Fibroblast of lung (primary cell): ENCODE data around the gene LCLAT1. TPM values are rescaled to one million over a fixed set of nuclear protein-coding genes. Genes with fewer than 3 reads are reported as not detected.

Experiments used
- DNase-seq, 2 donors: peaks; one replicate each; pipeline versions ENCODE4 v3.0.0 to v3.0.0-alpha.2; 2010; ENCODE audit warnings: low read depth in 2 of 2
- H2AFZ ChIP-seq: 2 replicates; pipeline ENCODE4 v1.5.1; 2012; ENCODE audit warnings: low read length, control low read depth, inconsistent platforms
- H3K27ac ChIP-seq: 2 replicates; pipeline ENCODE4 v1.5.1; 2011; ENCODE audit warnings: low read length, control low read depth; ENCODE audit not compliant: insufficient read depth
- H3K27me3 ChIP-seq: 2 replicates; pipeline ENCODE4 v1.5.1; 2011; ENCODE audit warnings: mild to moderate bottlenecking, low read length; ENCODE audit not compliant: control insufficient read depth, insufficient read depth
- H3K36me3 ChIP-seq: 2 replicates; pipeline ENCODE4 v1.5.1; 2011; ENCODE audit warnings: low read length; ENCODE audit not compliant: control insufficient read depth, insufficient read depth
- H3K4me1 ChIP-seq: 2 replicates; pipeline ENCODE4 v1.5.1; 2011; ENCODE audit warnings: low read length; ENCODE audit not compliant: control insufficient read depth, insufficient read depth; ENCODE audit errors: extremely low read depth
- H3K4me2 ChIP-seq: 2 replicates; pipeline ENCODE4 v1.5.1; 2011; ENCODE audit warnings: low read length, control low read depth; ENCODE audit not compliant: insufficient read depth; ENCODE audit errors: extremely low read depth
- H3K4me3 ChIP-seq, 4 experiments: fragments of 200-600 bp in 1 of 4; sonication (generic) in 1 of 4; replicated peaks in 1 of 4; 2 replicates each; pipeline ENCODE4 v1.5.1; 2011 to 2016; ENCODE audit warnings: low read length in 4 of 4, low read depth in 3 of 4, mild to moderate bottlenecking in 3 of 4, control low read depth in 2 of 4, inconsistent platforms in 1 of 4, mixed read lengths in 1 of 4; ENCODE audit not compliant: insufficient read depth in 1 of 4; ENCODE audit errors: control extremely low read depth in 1 of 4
- H3K79me2 ChIP-seq: 2 replicates; pipeline ENCODE4 v1.5.1; 2012; ENCODE audit warnings: mild to moderate bottlenecking, low read length, inconsistent platforms; ENCODE audit not compliant: control insufficient read depth, insufficient read depth
- H3K9ac ChIP-seq: 2 replicates; pipeline ENCODE4 v1.5.1; 2011; ENCODE audit warnings: mild to moderate bottlenecking, low read length, control low read depth; ENCODE audit not compliant: insufficient read depth
- H3K9me3 ChIP-seq: 2 replicates; pipeline ENCODE4 v1.5.1; 2012; ENCODE audit warnings: low read depth, low read length; ENCODE audit not compliant: control insufficient read depth, insufficient read depth
- H4K20me1 ChIP-seq: 2 replicates; pipeline ENCODE4 v1.5.1; 2011; ENCODE audit warnings: low read length; ENCODE audit not compliant: control insufficient read depth, insufficient read depth; ENCODE audit errors: extremely low read depth
- CTCF ChIP-seq, 2 donors: IDR thresholded peaks in 1 of 2; conservative IDR thresholded peaks in 1 of 2; 1 replicate in 1 of 2; 2 replicates in 1 of 2; pipeline ENCODE4 v1.5.1; 2011 to 2012; ENCODE audit warnings: low read length in 2 of 2, control low read depth in 1 of 2, inconsistent platforms in 1 of 2, low read depth in 1 of 2, mild to moderate bottlenecking in 1 of 2
- EZH2 ChIP-seq: IDR thresholded peaks from 2 replicates; pipeline ENCODE4 v1.5.1; 2012; ENCODE audit warnings: low read length, control low read depth, mild to moderate bottlenecking; ENCODE audit errors: missing control alignments
- polyA plus RNA-seq, 2 donors: library from polyadenylated mRNA; depleted of rRNA in 1 of 2; stranded (reverse) in 1 of 2; unstranded in 1 of 2; fragments of >200 nt; gene quantifications; 2 replicates each; pipeline ENCODE4 v1.2.1, GENCODE V29; 2011 to 2012; ENCODE audit warnings: missing spikeins in 1 of 2
- total RNA-seq: library from RNA; depleted of rRNA; stranded (reverse); fragments of >200 nt; gene quantifications from 2 replicates; pipeline ENCODE4 v1.2.1, GENCODE V29; 2014

Gene LCLAT1
- total and polyA plus RNA-seq, 2 donors (not counting 1 experiment from before 2014, with no cell fraction given) = 43.3 to 45.9 TPM

- no peaks in the 10 kb centered on the region for H3K36me3 ChIP-seq
- no peaks in the 10 kb centered on the region for H3K27me3 ChIP-seq
- H3K4me1 ChIP-seq = peaks cover 21% of the 10 kb centered on the region
- H3K79me2 ChIP-seq = no peaks in the 10 kb centered on the region
- no peak overlapping the region for H2AFZ ChIP-seq
- no peak overlapping the region for H3K9ac ChIP-seq
- no peaks in the 10 kb centered on the region for H3K9me3 ChIP-seq
- peak overlapping the region; percentile 5 for H3K4me2 ChIP-seq
- no peak for DNase-seq
- H3K4me3 ChIP-seq = no peak overlapping the region
- H4K20me1 ChIP-seq = no peaks in the 10 kb centered on the region
- peak overlapping the region; percentile 58 for H3K27ac ChIP-seq
- no peak for TF ChIP-seq CTCF (conservative IDR thresholded peaks at IDR 0.05 in 1 of 2, IDR thresholded peaks at IDR 0.05 in 1 of 2; ENCODE audit: low read depth in 1 of 2, low read length in 2 of 2)
- no peak for TF ChIP-seq EZH2
Observed at GRCh38 chr2:30421026-30421603, 25.9 kb upstream of the LCLAT1 start.

GRCh38 chr2:30421604-30422443 is 25.2 kb upstream of the LCLAT1 start:
- Histone ChIP-seq H3K4me1 (peaks cover 19% of the 10 kb centered on the region), H3K4me3 (peak overlapping the region in 1 of 4 experiments; percentile 28), H4K20me1 (no peaks in the 10 kb centered on the region), H3K79me2 (no peaks in the 10 kb centered on the region), H3K27me3 (no peaks in the 10 kb centered on the region), H2AFZ (peak overlapping the region; percentile 25), H3K9me3 (no peaks in the 10 kb centered on the region), H3K9ac (no peak overlapping the region), H3K36me3 (no peaks in the 10 kb centered on the region), H3K4me2 (peak overlapping the region; percentile 5), H3K27ac (peak overlapping the region; percentile 58)
- no peak for TF ChIP-seq EZH2
- TF ChIP-seq CTCF (conservative IDR thresholded peaks at IDR 0.05 in 1 of 2, IDR thresholded peaks at IDR 0.05 in 1 of 2; ENCODE audit: low read depth in 1 of 2, low read length in 2 of 2) = no peak
- peak; percentile 65 to 88 for DNase-seq

- no peaks in the 10 kb centered on the region for H3K79me2 ChIP-seq
- H3K4me2 ChIP-seq = peak overlapping the region; percentile 5
- H3K4me3 ChIP-seq = no peak overlapping the region
- no peak overlapping the region for H3K9ac ChIP-seq
- no peaks in the 10 kb centered on the region for H4K20me1 ChIP-seq
- no peaks in the 10 kb centered on the region for H3K36me3 ChIP-seq
- peak in 1 of 2 donors; percentile 49 for DNase-seq
- H2AFZ ChIP-seq = no peak overlapping the region
- H3K4me1 ChIP-seq = peaks cover 18% of the 10 kb centered on the region
- TF ChIP-seq CTCF (conservative IDR thresholded peaks at IDR 0.05 in 1 of 2, IDR thresholded peaks at IDR 0.05 in 1 of 2; ENCODE audit: low read depth in 1 of 2, low read length in 2 of 2) (no peak), EZH2 (no peak)
- peak overlapping the region; percentile 30 for H3K27ac ChIP-seq
- H3K27me3 ChIP-seq = no peaks in the 10 kb centered on the region
- no peaks in the 10 kb centered on the region for H3K9me3 ChIP-seq
Observed at GRCh38 chr2:30422444-30423040, 24.5 kb upstream of the LCLAT1 start.
